ENCODE results near the gene PLA1A. TPM values are rescaled to one million over a fixed set of nuclear protein-coding genes. Genes with fewer than 3 reads are reported as not detected.

Gene PLA1A
- total and polyA plus RNA-seq, 2 donors (not counting 3 experiments of a cell fraction or from before 2014, with no cell fraction given) = 0.07 TPM; not detected in 1

- no peak for FAIRE-seq
- Histone ChIP-seq H3K4me2 (ENCODE audit: insufficient read depth, low read length) (no peak overlapping the region), H3K79me2 (ENCODE audit: control insufficient read depth, insufficient read depth, low read length) (no peaks in the 10 kb centered on the region), H3K27ac (ENCODE audit: insufficient read depth, low read depth, low read length) (no peak overlapping the region), H3K9me1 (replicated peaks; ENCODE audit: control insufficient read depth, extremely low read depth, insufficient read depth, low read length) (no peaks in the 10 kb centered on the region), H2AFZ (ENCODE audit: low read depth, low read length) (no peak overlapping the region), H3K36me3 (ENCODE audit: control insufficient read depth in 2 of 2, extremely low read depth in 1 of 2, insufficient read depth in 2 of 2, low read length in 2 of 2) (no peaks in the 10 kb centered on the region), H3K4me3 (replicated peaks in 1 of 3; ENCODE audit: insufficient read depth in 1 of 3, low read depth in 1 of 3, low read length in 3 of 3) (no peak overlapping the region), H3K27me3 (ENCODE audit: control insufficient read depth in 2 of 2, insufficient read depth in 2 of 2, low read length in 2 of 2) (no peaks in the 10 kb centered on the region), H3K9ac (replicated peaks; ENCODE audit: extremely low read depth, insufficient read depth, low read length) (no peak overlapping the region), H4K20me1 (replicated peaks; ENCODE audit: control insufficient read depth, extremely low read depth, insufficient read depth, low read length) (no peaks in the 10 kb centered on the region), H3K4me1 (ENCODE audit: control insufficient read depth, extremely low read depth, insufficient read depth, low read length) (no peaks in the 10 kb centered on the region), H3K9me3 (replicated peaks; ENCODE audit: control insufficient read depth, insufficient read depth, low read length) (no peaks in the 10 kb centered on the region)
- no peak for DNase-seq (ENCODE audit: low read depth, low spot score)
- POLR2A ChIA-PET = no interaction called here
- dilution Hi-C loops (cut with MboI; ENCODE audit: extremely low pct_ligation_motif_present, low sequenced_read_pairs) (no loop called here), intact Hi-C loops (cut with micrococcal nuclease) (no loop called here)
- TF ChIP-seq MYC (IDR thresholded peaks at IDR 0.05; ENCODE audit: low read depth, low read length) (no peak), EZH2 (IDR thresholded peaks at IDR 0.05; ENCODE audit: borderline replicate concordance, low read depth, low read length, severe bottlenecking) (no peak), GATA2 (IDR thresholded peaks at IDR 0.05; ENCODE audit: insufficient read depth, insufficient read length, low read depth, low read length) (no peak), CTCF (IDR thresholded peaks at IDR 0.05; ENCODE audit: extremely low read depth in 1 of 2, insufficient read depth in 1 of 2, low read depth in 1 of 2, low read length in 2 of 2) (no peak), FOS (IDR thresholded peaks at IDR 0.05; ENCODE audit: borderline replicate concordance, insufficient read depth, low read length) (no peak), POLR2A (IDR thresholded peaks at IDR 0.05; ENCODE audit: low read depth, low read length) (no peak), MAX (IDR thresholded peaks at IDR 0.05; ENCODE audit: insufficient read depth, insufficient read length) (no peak), JUN (IDR thresholded peaks at IDR 0.05; ENCODE audit: borderline replicate concordance, insufficient read depth, insufficient read length, low read depth) (no peak), POLR2AphosphoS5 (IDR thresholded peaks at IDR 0.05; ENCODE audit: insufficient read depth, low read depth, low read length) (no peak)
- CTCF ChIA-PET = interaction anchor here (1.0 to 2.0 kb wide), 5 partner anchors 8 to 140 kb away, joined by 3 to 6 read pairs (median 4); no protein-coding TSS in a partner anchor
- no TSS peak for BruUV-seq (replicated peaks)
Observed at GRCh38 chr3:119663885-119664284, 66.2 kb downstream of the PLA1A start.

Measured in endothelial cell of umbilical vein (primary cell).